Adrenal gland (tissue), 12 donors: ENCODE measurements around the gene VARS1. TPM values are rescaled to one million over a fixed set of nuclear protein-coding genes. Genes with fewer than 3 reads are reported as not detected.
A peak's percentile ranks its signal among the peaks of the same experiment; 100 is the strongest.
"Not testable (repeated sequence)": the region's sequence is repeated elsewhere in the genome, so short reads cannot be mapped to it uniquely, and the experiment has no call there.

ENCODE experiments used
- DNase-seq, 7 donors: peaks; one replicate each; pipeline ENCODE4 v3.0.0-alpha.2; 2019 to 2020
- H3K27ac ChIP-seq, 5 donors: fragments of 200-600 bp; sonication (generic) in 4 of 5; 1 replicate in 3 of 5; 2 replicates in 2 of 5; pipeline versions ENCODE4 v1.5.1 to v1.8.0; 2016 to 2020; ENCODE audit warnings: mild to moderate bottlenecking in 1 of 5
- H3K27me3 ChIP-seq: fragments of 200-600 bp; 2 replicates; pipeline ENCODE4 v1.8.0; 2021
- H3K36me3 ChIP-seq, 2 donors: fragments of 200-600 bp; replicated peaks in 1 of 2; 1 replicate in 1 of 2; 2 replicates in 1 of 2; pipeline versions ENCODE4 v1.5.1 to v1.8.0; 2018 to 2022
- H3K4me1 ChIP-seq, 2 donors: fragments of 200-600 bp; replicated peaks in 1 of 2; 1 replicate in 1 of 2; 2 replicates in 1 of 2; pipeline versions ENCODE4 v1.5.1 to v1.8.0; 2018 to 2021
- H3K4me3 ChIP-seq, 4 donors: fragments of 200-600 bp; sonication (generic) in 3 of 4; one replicate each; pipeline ENCODE4 v1.5.1; 2016 to 2018
- H3K9me3 ChIP-seq, 3 donors: fragments of 200-600 bp; sonication (generic) in 1 of 3; replicated peaks in 1 of 3; 1 replicate in 2 of 3; 2 replicates in 1 of 3; pipeline versions ENCODE4 v1.5.1 to v1.8.0; 2016 to 2021
- CTCF ChIP-seq, 6 experiments: fragments of 450-650 bp in 4 of 6; fragments of 200-600 bp in 2 of 6; sonication (generic) in 1 of 6; IDR thresholded peaks; 1 replicate in 5 of 6; 2 replicates in 1 of 6; pipeline versions ENCODE4 v1.5.1 to v1.8.0; 2016 to 2021; ENCODE audit warnings: antibody characterized with exemption in 6 of 6, mild to moderate bottlenecking in 2 of 6, moderate library complexity in 1 of 6
- POLR2A ChIP-seq, 2 donors: fragments of 450-650 bp; IDR thresholded peaks; one replicate each; pipeline ENCODE4 v1.6.1; 2017; ENCODE audit warnings: antibody characterized with exemption in 2 of 2, mild to moderate bottlenecking in 2 of 2, moderate library complexity in 1 of 2
- WGBS, 4 donors: extraction: QIAGEN DNeasy Blood & Tissue Kit in 2 of 4; methylation state at CpG; one replicate each; pipeline versions ENCODE4 v1.1.5 to v1.1.7; 2013 to 2017; 5-methylcytosine and 5-hydroxymethylcytosine counted together
- intact Hi-C, 2 donors: fragments of 100-400 bp; cut with DNase I; formaldehyde crosslinking; loops; one replicate each; pipeline versions ENCODE4 v1.14.1 to v1.15.0; 2022 to 2023
- polyA plus RNA-seq, 3 donors: library from polyadenylated mRNA; stranded (reverse); fragments of 200-250 nt in 2 of 3; fragments of 350-450 nt in 1 of 3; fragmentation: Illumina TruSeq in 1 of 3; extraction: RNeasy Lipid Tissue Mini Kit (QIAGEN cat#74804) in 1 of 3; gene quantifications; one replicate each; pipeline ENCODE4 v1.2.3, GENCODE V29; 2013 to 2014
- total RNA-seq, 9 donors: library from RNA; depleted of rRNA in 4 of 9; stranded (reverse); fragments of >200 nt in 4 of 9; fragments of 120-200 nt in 1 of 9; fragmentation: NEBNext Ultra II Directional in 1 of 9; extraction: Animal tissue kit (Norgen Biotek cat#: 25700) in 1 of 9; gene quantifications; one replicate each; pipeline versions ENCODE4 v1.1.0 to v1.2.4, GENCODE V29; 2013 to 2023
- donor health status: healthy with polysubstance abuse.
- donor health status: Bipolar disorder and iron deficiency.
- donor health status: DM: yes; HTN: yes; CAD: no.
- donor health status: DM: no; HTN: no; CAD: no.
- donor health status: DM: no; HTN: no; CAD: no.
- donor health status: DM: yes; HTN: yes; CAD: no.

Gene VARS1
- total and polyA plus RNA-seq, 12 donors, result 15.0 to 90.8 (median 57.8) TPM

- WGBS, 4 donors, result 94 to 100% (median 99%) methylated on average over 3 of the region's 3 CpGs
- intact Hi-C loops, result loop anchor here (5.0 to 10.0 kb wide), 2 partner anchors 152 to 154 kb away; partner anchors contain the start of gene LY6G5C (in 1 of the 2)
- H3K36me3 ChIP-seq, result peaks cover 0 to 40% of the 10 kb centered on the region in 2 donors
- DNase-seq, result no peak
- H3K27me3 ChIP-seq, result no peaks in the 10 kb centered on the region
- H3K4me3 ChIP-seq, result no peak overlapping the region
- H3K27ac ChIP-seq, result no peak overlapping the region
- H3K9me3 ChIP-seq, result no peaks in the 10 kb centered on the region
- H3K4me1 ChIP-seq, result peaks cover 25 to 37% of the 10 kb centered on the region in 2 donors
- TF ChIP-seq POLR2A (IDR thresholded peaks at IDR 0.05) (no peak), CTCF (IDR thresholded peaks at IDR 0.05) (no peak)
Measured at GRCh38 chr6:31838968-31839367, 43.4 kb upstream of the VARS1 start.

GRCh38 chr6:31838114-31838553 lies 42.6 kb upstream of the VARS1 start:
- Histone ChIP-seq H3K4me1 (peaks cover 25 to 41% of the 10 kb centered on the region in 2 donors), H3K36me3 (peaks cover 0 to 40% of the 10 kb centered on the region in 2 donors)
- H3K4me3 ChIP-seq, H3K27ac ChIP-seq, H3K27me3 ChIP-seq, DNase-seq, H3K9me3 ChIP-seq: not testable (repeated sequence)
- 82 to 85% (median 84%) methylated on average over 9 of the region's 9 CpGs for WGBS, 4 donors
- intact Hi-C loops, result loop anchor here (5.0 to 10.0 kb wide), 2 partner anchors 151 to 153 kb away; partner anchors contain the start of gene LY6G5C (in 1 of the 2)

DNA sequence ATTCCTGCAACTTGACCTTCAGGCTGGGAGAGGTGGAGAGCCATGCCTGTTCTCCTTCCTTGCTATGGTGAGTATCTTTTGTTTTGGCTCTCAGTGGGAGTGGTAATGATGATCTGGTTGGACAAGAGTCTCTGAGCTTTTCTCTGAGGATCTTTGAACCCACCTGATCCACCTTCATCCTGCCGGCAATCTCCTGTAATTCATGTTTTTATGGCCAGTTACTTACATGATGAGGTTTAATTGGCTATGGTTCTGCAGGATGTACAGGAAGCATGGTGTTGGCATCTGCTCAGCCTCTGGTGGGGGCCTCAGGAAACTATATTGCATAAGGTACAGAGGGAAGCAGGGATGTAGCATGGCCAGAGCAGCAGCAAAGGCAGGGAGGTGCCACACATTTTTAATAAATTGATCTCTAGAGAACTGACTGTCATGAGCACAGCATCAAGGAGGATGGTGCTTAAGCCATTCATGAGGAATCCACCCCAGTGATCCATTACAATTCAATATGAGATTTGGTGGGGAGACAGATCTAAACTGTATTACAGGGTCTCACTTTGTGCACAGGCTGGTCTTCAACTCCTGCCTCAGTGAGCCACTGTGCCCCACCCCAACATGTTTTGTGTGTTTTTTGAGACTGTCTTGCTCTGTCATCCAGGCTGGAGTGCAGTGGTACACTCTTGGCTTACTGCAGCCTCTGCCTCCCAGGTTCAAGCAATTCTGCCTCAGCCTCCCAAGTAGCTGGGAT lies 42.0 kb upstream of the VARS1 start:
- H3K27ac ChIP-seq, result peak overlapping the region in 1 of 5 donors; percentile 96

DNA sequence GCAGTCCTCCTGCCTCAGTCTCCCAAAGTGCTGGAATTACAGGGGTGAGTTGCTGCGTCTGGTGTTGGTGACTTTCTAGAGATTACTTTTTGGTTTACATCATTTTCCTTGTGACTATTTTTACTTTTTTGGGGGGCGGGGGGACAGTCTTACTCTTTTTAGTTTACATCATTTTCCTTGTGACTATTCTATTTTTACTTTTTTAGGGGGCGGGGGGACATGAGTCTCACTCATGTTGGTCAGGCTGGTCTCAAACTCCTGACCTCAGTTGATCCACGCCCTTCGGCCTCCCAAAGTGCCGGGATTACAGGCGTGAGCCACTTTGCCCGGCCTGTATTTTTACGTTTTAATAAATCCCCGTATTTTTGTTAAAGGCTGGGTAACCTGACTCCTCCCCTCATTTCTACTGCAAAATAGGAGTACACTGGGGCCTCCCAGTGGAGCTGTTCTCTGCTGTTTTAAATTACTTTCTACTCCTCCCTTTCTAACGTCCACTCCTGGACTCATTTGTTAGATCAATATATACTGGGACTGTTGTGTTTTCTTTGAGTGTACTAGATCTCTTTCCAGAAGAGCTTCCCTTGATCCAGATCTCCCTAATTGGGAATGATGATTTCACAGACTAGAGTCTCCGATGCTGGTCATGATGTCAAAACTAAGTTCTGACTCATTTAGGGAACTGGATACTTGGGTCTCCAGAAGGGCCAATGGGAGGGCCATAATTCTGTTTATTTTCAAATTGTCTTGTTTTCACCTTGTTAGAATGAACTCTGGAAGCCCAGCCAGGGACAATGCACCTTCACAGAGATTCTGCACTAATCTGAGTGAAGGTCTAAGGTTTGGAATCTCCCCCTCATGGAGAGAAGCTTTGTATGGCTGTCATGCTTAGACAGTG lies 41.2 kb upstream of the VARS1 start:
- DNase-seq, result no peak
- intact Hi-C loops, result loop anchor here (5.0 to 10.0 kb wide), 2 partner anchors 149 to 152 kb away; partner anchors contain the start of gene LY6G5C (in 1 of the 2)
- peaks cover 0 to 40% of the 10 kb centered on the region in 2 donors for H3K36me3 ChIP-seq
- no peaks in the 10 kb centered on the region for H3K9me3 ChIP-seq
- 13 to 30% (median 19%) methylated on average over 12 of the region's 12 CpGs for WGBS, 4 donors
- no peaks in the 10 kb centered on the region for H3K27me3 ChIP-seq
- H3K27ac ChIP-seq, result peak overlapping the region; percentile 3 to 96 (median 47)
- peak overlapping the region in 2 of 4 donors; percentile 62 to 92 for H3K4me3 ChIP-seq
- TF ChIP-seq POLR2A (IDR thresholded peaks at IDR 0.05) (no peak), CTCF (IDR thresholded peaks at IDR 0.05) (no peak)
- peaks cover 25 to 41% of the 10 kb centered on the region in 2 donors for H3K4me1 ChIP-seq

More for the DNA sequence above, 42.0 kb upstream of the VARS1 start:
- Histone ChIP-seq H3K27me3 (no peaks in the 10 kb centered on the region), H3K4me1 (peaks cover 25 to 41% of the 10 kb centered on the region in 2 donors), H3K36me3 (peaks cover 0 to 40% of the 10 kb centered on the region in 2 donors), H3K9me3 (no peaks in the 10 kb centered on the region), H3K4me3 (peak overlapping the region in 1 of 4 donors; percentile 62)
- WGBS, 4 donors, result 11 to 41% (median 20%) methylated on average over 1 of the region's 1 CpG
- no peak for DNase-seq
- TF ChIP-seq POLR2A (IDR thresholded peaks at IDR 0.05) (no peak), CTCF (IDR thresholded peaks at IDR 0.05) (no peak)
- intact Hi-C loops, result loop anchor here (5.0 to 10.0 kb wide), 2 partner anchors 150 to 153 kb away; partner anchors contain the start of gene LY6G5C (in 1 of the 2)
